Epidermal melanocyte (primary cell): ENCODE data around the gene MYO1C.
"Not testable (repeated sequence)": the region's sequence is repeated elsewhere in the genome, so short reads cannot be mapped to it uniquely, and the experiment has no call there.

Experiments used
- DNase-seq: peaks from one replicate; pipeline ENCODE4 v3.0.0; 2011; ENCODE audit warnings: low spot score; ENCODE audit not compliant: insufficient read length

The MYO1C gene

GRCh38 chr17:1492249-1493206 is at the start of gene MYO1C:
TSS of gene MYO1C (minus strand) at chr17:1492686. CDS start at chr17:1492487, 199 bp downstream.
- no peak for DNase-seq

DNA sequence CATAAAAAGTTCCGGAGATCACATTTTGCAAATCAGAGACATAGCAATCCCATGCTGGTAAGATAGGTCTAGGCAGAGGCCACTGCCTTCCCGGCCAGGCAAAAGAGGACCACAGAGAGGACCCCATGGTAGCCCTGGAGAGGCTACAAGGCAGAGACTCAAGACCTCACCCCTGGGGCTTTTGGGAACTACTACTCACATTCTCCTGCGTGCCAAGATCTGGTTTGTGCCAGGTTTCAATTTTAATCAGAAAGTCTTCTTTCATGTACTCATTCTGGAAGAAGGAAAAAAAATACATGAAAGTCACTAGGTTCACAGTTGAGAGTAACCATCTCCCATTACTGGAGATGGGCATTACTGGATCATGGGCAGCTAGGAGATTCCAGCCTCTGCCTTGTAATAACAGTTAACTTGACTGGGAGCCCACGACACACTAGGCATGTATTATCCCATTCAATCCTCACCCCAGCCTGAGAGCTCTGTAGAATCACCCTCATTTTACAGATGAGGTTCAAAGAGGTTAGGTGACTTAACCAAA is 49.0 kb upstream of the MYO1C start:
- DNase-seq = no peak

GRCh38 chr17:1539811-1540210 is 47.3 kb upstream of the MYO1C start:
- DNase-seq = no peak

DNA sequence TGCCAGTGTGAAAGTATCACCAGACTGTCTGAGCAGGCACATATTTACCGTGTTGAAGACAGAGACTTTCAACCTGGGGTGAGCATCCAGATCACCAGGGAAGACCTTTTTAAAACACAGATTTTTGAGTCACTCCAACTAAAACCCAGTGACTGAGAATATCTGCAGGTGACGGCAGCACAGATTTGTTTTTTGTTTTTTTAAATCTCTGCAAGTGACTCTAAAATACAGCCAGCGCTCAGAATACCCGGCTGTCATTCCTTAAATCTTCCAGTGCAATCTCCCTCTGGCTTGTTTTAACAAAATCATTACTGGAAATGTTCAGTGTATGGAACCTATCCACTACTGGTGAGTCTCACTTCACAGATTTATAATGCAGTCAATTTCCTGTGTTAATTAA is 43.3 kb upstream of the MYO1C start:
- DNase-seq = no peak

DNA sequence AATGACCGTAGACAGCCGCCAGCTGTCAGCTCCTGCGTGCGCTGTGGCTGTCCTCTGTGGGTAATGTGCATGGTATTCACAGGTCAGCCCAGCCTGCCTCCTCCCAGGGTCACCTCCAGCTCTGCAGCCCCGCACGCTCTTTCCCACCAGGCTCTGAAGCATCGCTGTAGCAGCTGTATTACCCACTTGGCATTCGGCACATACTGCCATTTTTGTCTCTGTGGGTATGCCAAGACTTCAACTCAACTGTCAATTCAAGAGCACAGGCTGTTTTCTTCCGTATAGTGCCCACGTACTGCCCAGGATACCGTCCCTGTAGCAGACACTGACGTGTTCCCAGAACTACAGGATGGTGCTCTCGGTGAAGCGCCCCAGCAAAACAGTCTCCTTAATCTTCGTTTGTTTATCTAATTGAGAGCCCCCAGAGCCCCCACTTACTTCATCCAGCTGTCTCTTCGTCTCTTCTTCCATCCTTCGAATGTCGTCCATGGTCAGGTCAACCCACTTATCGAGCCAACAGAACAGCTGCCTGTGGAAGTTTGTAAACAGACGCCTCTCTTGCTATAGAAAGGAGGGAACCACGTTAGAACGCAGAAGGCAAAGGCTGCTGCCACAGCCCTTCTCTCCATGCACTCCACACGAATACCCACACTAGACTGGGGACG is 41.3 kb upstream of the MYO1C start:
- DNase-seq = no peak

- no peak for DNase-seq
Observed at GRCh38 chr17:1532836-1533602, 40.5 kb upstream of the MYO1C start.

GRCh38 chr17:1529863-1530262 is 37.4 kb upstream of the MYO1C start:
- DNase-seq = no peak

DNA sequence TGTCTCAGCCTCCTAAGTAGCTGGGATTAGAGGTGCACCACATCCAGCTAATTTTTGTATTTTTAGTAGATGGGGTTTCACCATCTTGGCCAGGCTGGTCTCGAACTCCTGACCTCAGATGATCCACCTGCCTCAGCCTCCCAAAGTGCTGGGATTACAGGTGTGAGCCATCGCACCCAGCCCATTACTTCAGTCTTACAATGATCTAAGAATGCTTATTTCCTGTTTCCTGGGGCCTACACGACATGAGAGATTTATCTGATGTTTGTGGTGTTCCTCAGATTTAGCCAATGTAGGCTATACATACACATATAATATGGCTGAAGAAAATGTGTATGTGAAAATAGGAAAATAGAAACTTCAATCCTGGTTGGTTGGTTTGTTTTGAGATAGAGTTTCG is 34.4 kb upstream of the MYO1C start:
- not testable (repeated sequence) for DNase-seq

DNA sequence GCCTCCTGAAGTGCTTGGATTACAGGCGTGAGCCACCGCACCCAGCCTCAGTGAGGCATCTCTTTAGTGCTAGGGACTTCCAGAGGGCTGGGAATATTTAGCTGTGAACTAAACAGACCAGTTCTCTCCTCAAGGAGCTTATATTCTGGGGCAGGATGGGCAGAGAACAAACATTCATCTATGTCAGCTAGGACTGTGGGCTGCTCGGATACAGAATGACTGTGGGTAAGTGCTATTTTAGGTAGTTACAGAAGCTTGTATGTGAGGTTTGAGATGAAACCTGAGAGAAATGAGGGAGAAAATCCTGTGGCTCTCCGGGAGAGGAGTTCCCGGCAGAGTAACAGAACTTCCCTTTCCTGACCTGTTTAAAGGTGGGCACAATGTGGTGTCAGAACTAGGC is 30.1 kb upstream of the MYO1C start:
- DNase-seq = no peak

DNA sequence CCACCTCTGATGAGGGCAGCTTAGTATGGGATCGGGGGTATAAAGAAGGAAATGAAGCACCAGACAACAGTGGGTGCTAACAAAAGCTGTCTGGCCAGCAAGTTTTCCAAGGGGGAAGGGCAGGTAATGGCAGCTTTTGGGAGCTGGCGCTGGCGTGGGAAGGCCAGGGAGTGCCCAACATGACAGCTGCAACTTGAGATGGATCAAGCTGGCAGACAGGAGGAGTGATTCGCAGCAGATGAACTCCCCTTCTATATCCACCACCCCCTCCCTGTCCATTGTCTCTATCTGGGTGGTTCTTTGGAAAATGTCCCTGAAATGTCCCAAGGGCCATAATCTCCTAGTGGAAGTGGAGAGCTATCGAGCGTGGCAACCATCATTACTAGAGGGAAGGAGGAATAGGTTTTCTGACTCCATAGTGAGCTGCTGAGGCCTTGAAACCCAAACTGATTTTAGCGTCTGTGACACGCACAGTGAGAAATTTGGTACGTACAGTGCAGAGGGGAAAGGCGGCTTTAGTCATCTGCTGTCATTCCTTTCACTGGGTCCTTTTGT is 28.7 kb upstream of the MYO1C start:
- DNase-seq = no peak

- DNase-seq = no peak
Observed at GRCh38 chr17:1519678-1520077, 27.2 kb upstream of the MYO1C start.

DNA sequence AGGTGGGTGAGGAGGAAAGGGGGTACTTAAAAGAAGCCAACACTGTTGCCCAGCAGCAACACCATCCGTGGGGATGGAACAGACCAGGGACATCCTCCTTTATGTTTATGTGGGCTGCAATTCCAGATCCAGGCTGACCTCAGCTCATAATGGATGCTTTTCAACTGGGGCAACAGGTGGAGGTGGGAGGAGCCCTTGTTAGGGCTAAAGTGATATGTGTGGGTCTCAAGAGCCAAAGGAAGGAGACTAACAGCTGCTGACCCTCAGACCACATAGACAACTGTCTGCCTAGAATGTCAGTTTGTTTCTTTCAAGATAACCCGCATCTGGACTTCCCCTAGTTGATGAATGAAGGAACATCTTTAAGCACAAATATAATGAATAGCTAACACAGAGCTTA is 25.9 kb upstream of the MYO1C start:
- no peak for DNase-seq

DNA sequence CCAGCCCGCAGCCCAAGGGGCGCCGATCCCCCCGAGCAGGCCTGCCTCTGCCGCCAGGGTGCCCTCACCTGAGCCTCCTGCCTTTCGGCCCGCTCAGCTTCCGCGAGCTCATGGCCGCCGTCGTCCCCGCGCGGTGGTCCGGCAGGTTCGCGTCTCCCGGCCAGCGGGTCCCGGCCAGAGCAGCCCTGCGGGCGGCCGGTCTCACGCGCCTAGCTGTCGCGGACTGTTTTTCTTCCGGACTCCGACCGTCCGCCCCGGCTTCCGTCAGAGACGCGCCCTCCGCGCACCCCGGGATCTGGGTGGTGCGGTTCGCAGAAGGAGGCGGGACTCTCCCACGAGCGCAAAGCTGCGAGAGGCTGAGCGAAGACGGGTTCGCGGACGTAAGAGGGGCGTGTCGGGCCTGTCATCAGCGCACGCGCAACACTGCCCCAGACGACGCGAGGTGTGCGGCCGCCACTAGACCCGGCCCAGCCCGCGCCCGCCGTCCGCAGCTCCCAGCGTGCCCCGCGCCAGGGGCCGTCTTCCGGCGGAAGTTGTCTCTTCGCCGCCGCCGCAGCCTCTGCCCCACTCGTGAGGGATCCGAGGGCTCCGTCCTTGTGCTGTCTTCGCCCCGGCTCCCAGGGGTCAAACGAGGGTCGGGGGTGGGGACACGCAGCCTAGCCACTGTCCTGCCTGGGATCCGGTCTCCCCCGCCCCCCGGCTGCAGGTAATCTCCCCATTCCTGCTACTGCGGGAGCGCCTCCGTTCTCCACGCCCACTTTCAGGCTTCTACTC is 24.1 kb upstream of the MYO1C start, which contains the start of gene INPP5K:
Gene INPP5K (minus strand): TSS at position 225 of the 774 bp plus-strand sequence. CDS start 113 bp downstream, at position 112.
- DNase-seq = peak; percentile 94

DNA sequence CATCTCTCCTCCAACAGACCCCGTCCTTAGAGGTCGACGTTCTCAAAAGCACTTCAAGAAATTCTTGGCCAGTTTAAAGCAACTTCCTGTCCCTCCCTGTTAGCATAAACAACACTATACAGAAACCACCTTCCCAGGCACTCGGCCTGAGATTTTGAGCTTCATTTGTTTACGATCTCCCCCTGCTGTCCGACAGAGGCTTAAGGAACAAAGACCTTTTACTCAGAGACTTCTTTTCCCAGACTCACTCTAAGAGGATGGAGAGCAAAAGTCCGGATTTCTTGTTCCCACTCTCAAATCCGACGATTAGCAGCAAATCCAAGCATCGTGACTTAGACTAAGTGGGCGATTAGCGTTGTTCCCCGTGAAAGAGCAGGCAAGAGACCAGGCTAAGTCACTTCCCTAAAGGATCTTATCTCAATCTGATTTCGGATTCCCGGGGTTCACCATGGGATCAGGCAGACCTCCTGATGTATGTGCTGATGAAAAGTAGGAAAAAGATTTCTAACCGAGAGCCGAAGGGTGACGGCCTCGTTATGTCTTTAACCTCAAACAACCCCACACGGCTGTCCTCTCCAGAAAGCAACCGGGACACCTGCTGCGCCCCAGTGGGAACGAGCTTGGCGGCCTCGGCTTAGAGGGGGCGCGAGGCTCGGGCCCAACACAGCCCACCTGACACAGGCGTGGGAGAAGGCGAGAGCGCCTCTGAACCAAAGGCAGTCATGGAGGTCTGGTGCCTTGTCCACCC is 23.3 kb upstream of the MYO1C start:
- DNase-seq = peak; percentile 87

GRCh38 chr17:1512351-1512750 is 19.9 kb upstream of the MYO1C start:
- no peak for DNase-seq

- peak; percentile 83 for DNase-seq
Observed at GRCh38 chr17:1511756-1512321, 19.4 kb upstream of the MYO1C start.

DNA sequence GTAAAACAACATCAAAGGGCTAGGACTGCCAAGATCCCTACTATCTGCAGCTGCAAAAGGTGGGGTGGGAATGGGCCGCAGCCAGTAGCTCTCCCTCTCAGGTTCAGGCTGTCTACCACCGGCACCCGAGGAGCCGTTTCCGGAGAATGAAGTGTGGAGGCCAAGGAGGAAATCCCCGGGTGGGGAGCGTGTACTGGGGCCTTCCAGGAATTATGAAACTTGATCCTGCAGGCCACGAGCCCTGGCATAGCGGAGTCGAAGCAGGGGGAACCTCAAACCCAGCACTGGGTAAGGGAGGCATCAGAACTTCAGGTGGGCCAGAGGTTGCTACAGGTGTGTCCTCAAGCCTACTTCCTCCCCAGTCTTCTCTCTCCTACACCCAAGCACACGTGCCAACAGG is 18.8 kb upstream of the MYO1C start:
- DNase-seq = no peak

DNA sequence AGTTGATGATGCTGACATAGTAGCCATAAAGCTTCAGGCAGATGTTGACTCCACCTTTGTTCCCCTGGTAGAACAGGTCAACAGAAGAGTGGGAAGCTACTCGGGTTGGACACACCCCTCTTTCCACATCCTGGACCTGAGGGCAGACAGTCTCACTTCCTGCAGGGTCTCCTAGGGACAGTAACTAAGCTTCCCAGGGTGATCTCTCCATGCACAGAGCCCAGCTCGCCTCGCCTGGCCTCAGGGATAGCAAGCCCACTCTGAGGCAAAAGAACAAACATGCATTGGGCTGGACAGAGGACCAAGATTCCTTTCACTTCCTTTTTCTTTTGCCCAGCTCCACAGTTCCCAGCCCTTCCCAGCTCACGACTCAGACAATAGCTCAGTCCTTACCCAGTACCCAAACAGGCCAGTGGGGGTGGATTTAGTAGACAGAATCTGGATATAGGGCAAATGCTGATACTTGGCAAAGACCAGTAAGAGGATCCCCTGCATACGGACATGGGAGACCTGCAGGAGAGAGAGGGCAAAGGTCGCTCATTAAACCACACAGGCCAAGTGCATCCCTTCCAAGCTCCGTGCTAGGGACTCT is 16.9 kb upstream of the MYO1C start:
- no peak for DNase-seq

DNA sequence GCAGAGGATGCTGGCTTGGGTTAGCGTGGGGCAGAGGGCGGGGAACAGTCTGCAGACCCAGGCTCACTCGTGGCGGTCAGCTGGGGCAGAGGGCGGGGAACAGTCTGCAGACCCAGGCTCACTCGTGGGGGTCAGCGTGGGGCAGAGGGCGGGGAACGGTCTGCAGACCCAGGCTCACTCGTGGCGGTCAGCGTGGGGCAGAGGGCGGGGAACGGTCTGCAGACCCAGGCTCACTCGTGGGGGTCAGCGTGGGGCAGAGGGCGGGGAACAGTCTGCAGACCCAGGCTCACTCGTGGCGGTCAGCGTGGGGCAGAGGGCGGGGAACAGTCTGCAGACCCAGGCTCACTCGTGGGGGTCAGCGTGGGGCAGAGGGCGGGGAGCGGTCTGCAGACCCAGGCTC is 16.2 kb upstream of the MYO1C start:
- not testable (repeated sequence) for DNase-seq
